ENCODE results near the gene PIGT.

GRCh38 chr20:45465491-45466266, 49.7 kb downstream of the PIGT start:
- TF ChIP-seq CTCF (tag by site-specific recombination; IDR thresholded peaks at IDR 0.05): no peak
- TF ChIP-seq ZNF561 (tag by site-specific recombination; IDR thresholded peaks at IDR 0.05; ENCODE audit: borderline replicate concordance): no peak
- TF ChIP-seq ZNF16 (tag by site-specific recombination; IDR thresholded peaks at IDR 0.05; ENCODE audit: low read depth): no peak
- TF ChIP-seq ZIC2 (tag by site-specific recombination; IDR thresholded peaks at IDR 0.05): no peak
- TF ChIP-seq ZNF394 (tag by site-specific recombination; IDR thresholded peaks at IDR 0.05; ENCODE audit: borderline replicate concordance): no peak
- TF ChIP-seq ZBTB48 (tag by site-specific recombination; IDR thresholded peaks at IDR 0.05): no peak

Data from HEK293 (cell line).